Pons (tissue), 1 donor: Measurements from ENCODE around the gene BCAR1.

Experiments used
- DNase-seq: peaks from one replicate; pipeline ENCODE4 v3.0.0-alpha.2; 2016; ENCODE audit warnings: low spot score

Gene BCAR1

DNA sequence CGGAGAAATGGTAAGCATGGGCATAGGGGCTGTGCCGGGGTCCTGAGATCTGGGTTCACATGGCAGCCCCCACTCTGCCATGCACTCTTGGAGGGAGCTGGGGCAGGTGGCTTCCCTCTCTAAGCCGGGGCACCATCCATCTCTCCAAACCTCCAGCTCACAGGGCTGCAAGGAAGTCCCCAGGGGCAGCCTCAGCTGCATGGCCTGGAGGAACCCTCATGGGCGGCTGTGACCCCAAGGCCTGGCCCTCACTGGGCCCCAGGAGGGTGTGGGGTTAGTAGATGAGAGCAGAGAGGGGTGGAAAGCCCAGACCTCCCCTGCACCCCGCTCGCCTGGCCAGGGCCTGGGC lies 47.0 kb downstream of the BCAR1 start:
- DNase-seq = no peak

DNA sequence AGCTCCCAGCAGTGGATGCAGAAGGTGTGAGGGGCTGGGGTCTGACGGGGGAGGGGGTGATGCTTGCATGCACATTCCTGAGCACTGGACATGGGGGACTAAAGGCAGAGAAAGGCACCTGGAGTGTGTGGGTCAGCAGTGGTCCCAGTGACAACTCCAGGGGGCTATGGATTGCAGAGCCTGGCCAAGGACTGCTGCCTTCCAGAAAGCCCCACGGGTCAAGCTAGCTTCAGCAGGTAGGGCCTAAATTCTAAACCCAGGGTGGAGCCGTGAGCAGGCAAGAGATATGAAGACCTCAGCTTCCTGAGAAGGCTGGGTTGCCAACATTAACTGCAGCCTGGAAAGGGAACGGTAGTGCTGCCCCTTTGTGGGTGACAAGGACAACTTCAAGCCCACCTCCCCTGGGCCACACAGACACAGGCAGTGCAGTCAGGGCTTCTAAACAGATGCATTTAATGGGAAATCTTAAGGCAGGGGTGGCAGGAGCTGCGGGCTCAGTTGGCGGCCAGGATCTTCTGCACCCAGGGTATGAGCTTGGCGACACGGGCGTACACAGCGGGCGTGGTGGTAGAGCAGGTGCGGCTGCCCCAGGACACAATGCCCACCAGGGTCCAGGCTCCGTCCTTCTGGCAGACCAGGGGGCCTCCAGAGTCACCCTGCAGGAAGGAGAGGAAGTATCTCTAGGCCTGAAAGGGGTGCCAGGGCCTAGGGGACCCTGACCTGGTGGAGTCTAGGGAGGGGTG lies 47.6 kb downstream of the BCAR1 start:
- no peak for DNase-seq

DNA sequence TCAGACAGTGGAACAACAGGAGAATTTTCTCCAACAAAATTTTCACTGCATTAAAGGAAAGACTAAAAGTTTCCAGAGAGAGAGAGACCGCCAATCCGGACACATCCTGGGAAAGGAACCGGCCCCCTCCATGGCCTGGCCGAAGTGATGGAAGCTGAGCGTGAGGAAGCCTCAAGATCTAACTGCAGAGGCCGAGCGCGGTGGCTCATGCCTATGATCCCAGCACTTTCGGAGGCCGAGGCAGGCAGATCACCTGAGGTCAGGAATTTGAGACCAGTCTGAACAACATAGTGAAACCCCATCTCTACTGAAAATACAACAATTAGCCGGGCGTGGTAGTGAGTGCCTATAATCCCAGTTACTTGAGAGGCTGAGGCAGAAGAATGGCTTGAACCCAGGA lies 48.3 kb downstream of the BCAR1 start:
- no peak for DNase-seq

DNA sequence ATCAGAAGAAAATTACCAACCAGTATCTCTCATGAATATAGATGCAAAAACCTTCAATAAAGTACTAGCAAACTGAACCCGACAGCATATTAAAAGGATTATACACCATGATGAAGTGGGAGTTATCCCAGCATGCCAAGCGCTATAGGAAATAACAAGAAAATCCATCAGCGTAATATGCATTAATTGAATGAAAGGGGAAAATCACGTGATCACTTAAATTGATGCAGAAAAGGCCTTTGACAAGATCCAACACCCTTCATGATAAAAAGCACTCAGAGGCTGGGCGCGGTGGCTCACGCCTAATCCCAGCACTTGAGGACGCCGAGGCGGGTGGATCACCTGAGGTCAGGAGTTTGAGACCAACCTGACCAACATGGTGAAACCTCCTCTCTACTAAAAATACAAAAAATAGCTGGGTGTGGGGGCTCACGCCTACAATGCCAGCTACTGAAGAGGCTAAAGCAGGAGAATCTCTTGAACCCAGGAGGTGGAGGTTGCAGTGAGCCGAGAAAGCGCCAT lies 49.3 kb downstream of the BCAR1 start:
- no peak for DNase-seq

DNA sequence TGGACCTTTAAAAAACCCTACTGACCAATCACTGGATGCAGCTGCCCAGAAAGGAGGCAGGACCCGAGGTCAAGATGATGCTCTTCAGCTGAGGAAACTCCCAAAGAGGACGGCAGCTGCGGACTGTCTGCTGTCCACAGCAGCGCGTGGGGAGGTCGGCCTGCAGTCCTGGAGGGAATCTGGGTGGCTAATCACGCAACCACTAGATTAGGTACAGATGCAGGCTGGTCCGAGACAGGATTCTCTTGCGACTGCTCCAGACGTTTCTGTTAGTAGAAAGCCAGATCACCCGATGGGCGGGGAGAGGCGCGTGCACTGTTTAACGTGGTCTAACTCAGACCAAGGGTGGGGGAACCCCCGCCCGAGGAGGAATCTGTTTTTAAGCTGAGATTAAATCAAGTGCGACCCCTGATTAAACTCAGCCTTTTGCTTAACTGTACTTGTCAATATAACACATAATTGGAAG lies 53.3 kb downstream of the BCAR1 start:
- no peak for DNase-seq

DNA sequence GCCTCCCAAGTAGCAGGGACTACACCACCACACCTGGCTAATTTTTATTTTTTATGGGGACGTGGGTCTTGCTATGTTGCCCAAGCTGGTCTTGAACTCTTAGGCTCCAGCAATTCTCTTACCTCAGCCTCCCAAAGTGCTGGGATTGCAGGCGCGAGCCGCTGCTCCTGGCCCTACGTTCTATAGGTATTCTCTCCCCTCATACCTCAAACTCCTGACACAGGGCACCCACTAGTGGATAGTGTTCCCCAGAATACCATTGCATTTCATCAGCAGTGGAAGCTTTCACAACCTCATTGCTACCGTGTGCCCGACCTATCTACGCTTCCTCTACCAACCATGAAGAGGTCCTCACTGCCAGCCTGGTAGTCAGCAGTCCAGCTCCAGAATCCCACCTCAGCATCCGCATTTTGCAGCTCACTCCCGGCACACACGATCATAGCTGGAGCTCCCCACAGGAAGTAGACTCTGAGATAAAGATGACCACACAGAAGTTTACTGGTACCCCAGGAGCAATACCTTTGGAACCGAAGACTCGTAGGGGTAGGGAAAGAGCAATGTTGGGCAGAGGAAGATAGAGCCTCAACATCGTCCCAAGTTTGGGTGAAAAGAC lies 53.8 kb downstream of the BCAR1 start:
- DNase-seq = no peak

DNA sequence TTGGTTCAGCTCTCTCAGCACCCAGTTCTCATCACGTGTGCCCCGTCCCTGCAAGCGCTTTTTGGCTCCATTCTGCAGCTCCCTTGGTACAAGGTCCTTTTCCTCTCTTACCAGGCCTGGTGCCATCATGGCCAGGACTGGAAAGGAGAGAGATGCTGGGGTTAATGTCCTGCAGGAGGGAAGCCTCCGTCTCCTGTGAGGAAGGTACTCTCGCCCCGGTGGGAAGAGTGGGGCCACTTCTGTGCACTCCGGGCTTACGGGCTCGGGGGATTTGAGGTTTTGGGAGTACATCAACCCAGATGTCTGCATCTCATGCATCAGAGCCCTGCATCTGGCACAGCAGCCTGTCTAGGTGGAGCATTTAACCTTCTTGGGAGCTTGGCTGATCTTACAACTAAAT lies 54.6 kb downstream of the BCAR1 start:
- DNase-seq = no peak

DNA sequence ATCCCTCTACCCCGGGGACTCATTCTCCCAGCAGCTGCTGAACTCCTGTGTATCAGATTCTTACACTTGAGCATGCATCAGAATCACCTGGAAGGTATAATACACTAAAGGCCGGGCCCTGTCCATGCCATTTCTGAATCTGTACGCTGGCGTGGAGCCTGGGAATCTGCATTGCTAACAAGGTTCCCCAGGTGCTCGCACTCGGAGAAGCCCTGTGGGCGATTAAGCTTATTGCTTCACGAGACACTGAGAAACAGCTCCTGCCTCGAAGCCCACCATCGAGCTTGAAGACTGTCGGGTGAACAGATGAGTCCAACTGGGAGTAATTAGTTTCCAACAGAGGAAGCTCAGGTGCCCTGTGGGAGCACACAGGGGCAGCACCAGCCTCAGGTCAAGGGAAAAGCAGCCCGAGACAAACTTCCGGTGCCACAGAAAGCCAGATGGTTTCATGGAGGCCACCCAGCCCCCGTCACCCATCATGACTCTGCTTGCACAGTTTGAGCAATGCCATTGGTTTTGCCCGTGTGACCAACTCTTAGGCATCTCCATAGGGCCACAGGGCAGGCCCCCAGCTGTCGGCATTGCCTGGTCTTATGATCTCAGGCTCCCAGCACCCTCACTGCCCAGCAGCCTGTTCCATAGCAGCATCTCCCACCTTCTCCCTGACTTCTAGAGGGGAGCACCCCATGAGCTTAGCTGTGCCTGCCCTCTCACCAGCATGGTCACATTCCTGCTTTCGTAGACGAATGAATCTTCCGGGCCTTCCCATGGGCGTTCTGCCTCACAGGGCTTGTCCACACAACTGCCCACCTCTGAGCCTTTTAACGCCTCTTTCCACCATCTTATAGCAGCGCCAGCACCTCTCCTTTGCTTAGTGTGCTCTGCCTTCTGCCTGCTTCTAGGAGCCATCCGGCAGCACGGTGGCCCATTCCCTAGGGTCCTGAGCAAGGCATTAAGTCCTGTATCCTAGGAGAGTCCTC lies 55.3 kb downstream of the BCAR1 start:
- no peak for DNase-seq

DNA sequence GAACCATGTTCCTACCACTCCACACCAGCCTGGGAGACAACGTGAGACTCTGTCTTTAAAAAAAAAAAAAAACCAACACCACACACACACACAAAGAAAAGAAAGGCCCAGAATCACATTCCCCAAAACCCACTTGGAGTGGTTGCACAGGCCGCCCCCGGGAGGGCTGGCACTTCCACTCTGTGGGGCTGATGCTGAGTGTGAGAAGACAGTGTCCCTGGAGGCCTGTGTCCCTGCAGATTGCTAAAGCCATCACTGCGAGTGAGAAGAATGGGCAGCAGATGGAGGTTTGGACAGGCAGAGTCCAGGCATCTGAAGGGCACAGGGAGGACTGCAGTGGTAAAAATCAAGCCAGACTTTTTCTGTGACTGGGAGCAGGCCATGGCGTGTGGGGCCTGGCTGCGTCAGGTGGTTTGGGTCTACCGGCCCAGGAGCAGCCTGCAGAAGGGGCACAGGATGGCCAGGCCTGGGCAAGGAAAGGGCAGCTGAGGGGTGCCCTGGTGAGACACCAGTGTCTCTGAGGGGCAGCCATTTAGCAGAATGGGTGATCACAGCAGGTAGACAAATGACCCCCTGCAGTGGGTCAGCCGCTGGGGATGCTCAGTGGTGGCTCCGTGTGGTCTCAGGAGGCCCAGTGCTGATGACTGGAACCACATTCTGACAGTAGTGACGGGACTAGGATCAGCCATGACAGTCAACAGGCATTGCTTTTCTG lies 57.5 kb downstream of the BCAR1 start:
- DNase-seq = no peak

DNA sequence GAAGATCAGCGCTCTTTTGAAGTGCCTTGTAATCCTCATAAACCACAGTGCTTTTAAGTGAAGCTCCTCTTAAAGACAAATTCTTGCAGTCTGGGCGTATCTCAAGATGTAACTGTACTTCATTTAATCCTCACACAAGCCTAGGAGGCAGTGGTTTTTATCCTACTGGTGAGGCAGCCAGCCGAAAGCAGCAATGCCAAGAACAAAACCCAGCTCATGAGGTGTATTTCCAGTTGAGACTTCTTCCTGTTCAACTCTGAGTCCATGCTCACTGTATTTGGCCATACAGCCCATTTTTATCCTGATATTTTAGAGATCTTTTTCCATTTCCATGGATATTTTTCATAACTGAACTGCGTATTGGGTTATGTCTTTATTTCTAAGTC lies 58.2 kb downstream of the BCAR1 start:
- DNase-seq = no peak

DNA sequence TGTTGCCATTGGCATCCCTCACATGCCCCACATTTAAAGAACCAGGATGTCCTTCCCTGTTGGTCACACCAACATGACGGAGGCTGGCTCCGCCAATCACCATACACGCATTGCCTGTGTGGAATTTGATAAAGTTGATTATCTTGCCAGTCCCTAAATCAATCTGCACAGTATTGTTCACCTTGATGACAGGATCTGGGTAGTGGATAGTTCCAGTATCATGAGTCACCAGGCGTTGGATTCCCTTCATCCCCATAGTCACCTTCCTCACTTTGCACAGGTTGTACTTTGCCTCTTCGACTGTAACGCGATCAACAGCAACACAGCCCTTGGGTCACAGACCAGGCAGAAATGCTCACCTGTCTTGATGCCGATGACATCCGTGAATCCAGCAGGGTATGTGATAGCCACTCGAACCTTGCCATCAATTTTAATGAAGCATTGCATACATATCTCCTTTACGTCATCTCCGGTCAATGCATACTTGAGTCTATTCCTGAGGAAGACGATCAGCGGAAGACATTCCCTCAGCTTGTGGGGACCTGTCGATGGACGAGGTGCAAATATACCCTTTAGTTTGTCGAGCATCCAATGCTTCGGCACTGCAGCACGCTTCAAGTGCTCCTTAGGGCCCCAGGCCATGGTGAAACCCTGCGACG lies 58.7 kb downstream of the BCAR1 start:
- no peak for DNase-seq

DNA sequence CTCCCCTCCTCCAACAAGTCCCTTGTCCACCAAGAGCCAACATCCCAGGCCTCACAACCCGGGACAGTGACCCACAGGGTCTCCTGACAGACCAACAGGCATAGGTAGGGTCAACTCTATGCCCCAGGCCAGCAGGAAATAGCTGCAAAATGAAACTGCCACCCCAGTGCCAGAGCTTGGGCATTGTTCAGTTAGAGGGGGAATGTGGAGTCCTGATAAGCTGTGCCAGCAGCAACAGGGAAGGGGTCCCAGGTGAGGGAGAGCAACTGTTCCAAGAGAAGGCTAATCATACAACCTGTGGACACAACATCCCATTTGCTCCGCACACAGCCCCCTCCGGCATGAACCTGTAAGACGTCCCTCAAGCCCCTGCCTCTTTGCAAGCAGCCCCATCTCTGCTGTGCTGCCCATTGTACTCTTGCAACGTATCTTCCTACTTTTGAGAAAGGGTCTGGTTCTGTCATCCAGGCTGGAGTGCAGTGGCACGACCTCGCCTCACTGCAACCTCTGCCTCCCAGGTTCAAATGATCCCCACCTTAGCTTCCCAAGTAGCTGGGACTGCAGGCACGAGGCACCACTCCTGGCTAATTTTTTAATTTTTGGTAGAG lies 61.7 kb downstream of the BCAR1 start:
- no peak for DNase-seq

DNA sequence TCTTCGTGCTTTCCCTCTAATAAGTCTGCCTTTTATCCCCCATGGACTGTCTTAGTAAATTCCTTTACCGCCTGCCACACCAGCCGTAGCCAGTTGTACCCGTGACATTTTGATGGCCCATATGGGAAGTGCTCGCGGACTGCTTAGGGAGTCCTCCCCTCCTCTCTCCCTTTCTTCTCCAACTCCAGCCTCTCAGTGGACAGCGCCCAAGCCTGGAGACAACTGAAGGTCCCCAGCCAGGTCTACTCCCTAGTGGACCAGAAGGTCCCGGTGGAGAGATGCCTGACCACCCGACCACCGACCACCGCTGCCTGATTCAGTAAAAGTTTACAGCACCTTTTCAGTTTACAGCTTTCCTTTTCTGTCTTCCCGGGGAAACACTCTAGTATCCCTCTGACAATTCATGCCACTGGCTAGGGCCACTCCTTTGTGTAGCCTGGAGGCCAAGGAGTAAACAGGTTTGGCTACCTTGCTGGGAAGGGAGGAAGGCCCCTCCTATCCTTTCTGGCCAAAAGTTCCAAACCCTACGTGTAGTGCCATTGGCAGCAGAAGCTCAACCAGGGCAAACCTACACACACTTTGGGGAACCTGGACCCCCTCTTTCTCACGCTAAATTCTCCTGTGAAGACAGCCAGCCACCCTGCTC lies 62.5 kb downstream of the BCAR1 start:
- DNase-seq = no peak

DNA sequence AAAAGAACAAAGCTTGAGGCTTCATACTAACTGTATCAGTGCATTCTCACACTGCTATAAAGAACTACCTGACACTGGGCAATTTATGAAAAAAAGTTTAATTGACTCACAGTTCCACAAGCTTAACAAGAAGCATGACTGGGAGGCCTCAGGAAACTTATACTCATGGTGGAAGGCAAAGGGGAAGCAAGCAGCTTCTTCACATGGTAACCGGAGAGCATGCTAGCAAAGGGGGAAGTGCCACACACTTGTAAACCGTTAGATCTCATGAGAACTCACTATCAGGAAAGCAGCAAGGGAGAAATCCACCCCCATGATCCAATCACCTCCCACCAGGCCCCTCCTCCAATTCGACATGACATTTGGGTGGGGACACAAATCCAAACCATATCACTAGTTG lies 69.8 kb downstream of the BCAR1 start:
- no peak for DNase-seq

DNA sequence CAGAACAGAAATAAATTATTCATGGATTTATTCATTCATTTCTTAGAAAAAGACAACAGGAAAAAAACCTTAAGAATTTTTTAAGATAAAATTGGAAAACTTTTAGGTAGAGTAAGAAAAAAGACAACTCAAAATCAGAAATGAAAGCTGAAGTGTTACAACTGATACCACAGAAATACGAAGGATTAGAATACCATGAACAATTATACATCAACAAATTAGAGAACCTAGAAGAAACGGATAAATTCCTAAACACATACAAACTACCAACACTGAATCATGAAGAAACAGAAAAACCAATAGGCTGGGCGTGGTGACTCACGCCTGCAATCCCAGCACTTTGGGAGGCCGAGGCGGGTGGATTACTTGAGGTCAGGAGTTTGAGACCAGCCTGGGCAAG lies 72.2 kb downstream of the BCAR1 start:
- DNase-seq = no peak
